K562 (cell line): Measurements from ENCODE around the gene FOXR1. TPM values are rescaled to one million over a fixed set of nuclear protein-coding genes. Genes with fewer than 3 reads are reported as not detected.

Source experiments
- BCL6 ChIP-seq: fragments of 250-450 bp; sonication (Bioruptor Pico); IDR thresholded peaks from 2 replicates; pipeline ENCODE4 v1.4.0; 2020
- CCAR2 ChIP-seq: fragments of 200-400 bp; formaldehyde crosslinking; IDR thresholded peaks from 2 replicates; pipeline ENCODE4 v1.6.1; 2017; ENCODE audit warnings: mild to moderate bottlenecking, low read depth, low read length
- FIP1L1 ChIP-seq: fragments of 200-400 bp; formaldehyde crosslinking; IDR thresholded peaks from 2 replicates; pipeline ENCODE4 v1.6.1; 2018; ENCODE audit warnings: mild to moderate bottlenecking, low read depth, low read length; ENCODE audit not compliant: poor library complexity, severe bottlenecking
- XRCC3 ChIP-seq: fragments of 450-650 bp; IDR thresholded peaks from 2 replicates; pipeline ENCODE4 v1.6.1; 2017; ENCODE audit warnings: mild to moderate bottlenecking, moderate library complexity
- ZFP36 ChIP-seq: fragments of 150-350 bp; IDR thresholded peaks from 2 replicates; pipeline ENCODE4 v1.6.1; 2018; ENCODE audit warnings: low read length, low read depth; ENCODE audit not compliant: partially characterized antibody
- ZNF232 ChIP-seq: sonication (generic); formaldehyde crosslinking; IDR thresholded peaks from 2 replicates; pipeline ENCODE4 v1.8.0; 2022; ENCODE audit warnings: mild to moderate bottlenecking, missing genetic modification reagents
- ZNF347 ChIP-seq: fragments of 450-650 bp; formaldehyde crosslinking; IDR thresholded peaks from 2 replicates; pipeline ENCODE4 v1.4.0; 2020; ENCODE audit warnings: low read depth, mild to moderate bottlenecking, moderate library complexity
- polyA plus RNA-seq, 8 experiments: library from polyadenylated mRNA; depleted of rRNA in 4 of 8; stranded (reverse) in 5 of 8; unstranded in 3 of 8; fragments of >200 nt; fragmentation: Nextera tagmentation in 2 of 8; fragmentation: Illumina TruSeq in 1 of 8; extraction: Ambion mirVana in 2 of 8; extraction: Trizol in 1 of 8; gene quantifications; 2 replicates each; pipeline versions ENCODE4 v1.2.1 to v1.2.3, GENCODE V29; 2011 to 2014; ENCODE audit warnings: inconsistent platforms in 1 of 8, missing spikeins in 1 of 8
- total RNA-seq, 7 experiments: library from RNA; depleted of rRNA in 6 of 7; stranded (reverse); fragments of >200 nt in 6 of 7; fragmentation: Illumina TruSeq in 2 of 7; extraction: Trizol in 2 of 7; gene quantifications; 2 replicates each; pipeline versions ENCODE4 v1.2.1 to v1.2.3, GENCODE V29; 2011 to 2021; ENCODE audit warnings: low replicate concordance in 1 of 7
- TF ChIP-seq, protein P1 (sequence below): fragments of 250-450 bp; sonication (Bioruptor Pico); IDR thresholded peaks from 2 replicates; pipeline ENCODE4 v1.4.0; 2020; ENCODE audit warnings: mild to moderate bottlenecking
- TF ChIP-seq, protein P2 (sequence below): sonication (generic); formaldehyde crosslinking; IDR thresholded peaks from 2 replicates; pipeline ENCODE4 v1.4.0; 2020; ENCODE audit warnings: mild to moderate bottlenecking, missing genetic modification reagents
- TF ChIP-seq, protein P3 (sequence below): fragments of 200-600 bp; sonication (generic); IDR thresholded peaks from one replicate; pipeline ENCODE4 v1.6.1; 2012; ENCODE audit warnings: mild to moderate bottlenecking, low read depth, low read length, inconsistent platforms

The FOXR1 gene
- total and polyA plus RNA-seq, 9 of the 15 experiments (the other 6 are each of a cell fraction or from before 2014, with no cell fraction given), result not detected

DNA sequence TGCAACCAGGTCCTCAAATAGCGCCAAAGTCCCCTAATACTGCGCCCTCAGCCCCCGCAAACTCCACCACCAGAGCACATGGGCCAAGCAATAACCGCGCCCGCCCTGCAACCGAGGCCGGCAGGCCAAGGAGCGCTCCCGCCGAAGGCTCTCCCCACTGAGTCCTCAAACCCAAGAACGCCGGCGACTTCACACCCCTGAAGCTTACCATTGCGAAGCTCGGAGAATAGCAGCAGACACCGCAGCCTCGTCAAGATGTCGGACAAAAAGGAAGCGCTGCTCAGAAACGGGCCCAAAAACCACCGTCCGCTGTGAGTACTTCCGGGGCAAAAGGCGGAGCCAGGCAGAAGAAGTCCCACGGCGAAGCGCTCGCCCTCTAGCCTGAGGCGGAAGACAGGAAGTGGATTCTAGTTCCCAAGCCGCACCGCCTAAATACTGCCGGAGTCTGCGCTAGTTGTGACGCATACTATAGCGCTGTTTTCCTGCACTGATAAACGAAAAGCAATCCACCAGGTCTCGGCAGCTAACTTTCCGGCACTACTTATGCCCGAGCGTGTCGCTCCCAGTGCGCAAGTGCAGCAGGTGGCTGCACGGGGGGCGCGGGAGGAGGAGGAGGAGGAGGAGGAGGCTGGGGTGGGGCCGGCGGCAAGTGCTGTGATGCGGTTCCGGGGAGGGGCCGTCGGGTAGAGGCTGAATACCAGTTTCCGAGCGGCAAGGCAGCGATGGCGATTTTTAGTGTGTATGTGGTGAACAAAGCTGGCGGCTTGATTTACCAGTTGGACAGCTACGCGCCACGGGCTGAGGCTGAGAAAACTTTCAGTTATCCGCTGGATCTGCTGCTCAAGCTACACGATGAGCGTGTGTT is 46.7 kb downstream of the FOXR1 start, which contains the start of the genes RPS25 and TRAPPC4 (continued):
- TF ChIP-seq, protein P1, sequence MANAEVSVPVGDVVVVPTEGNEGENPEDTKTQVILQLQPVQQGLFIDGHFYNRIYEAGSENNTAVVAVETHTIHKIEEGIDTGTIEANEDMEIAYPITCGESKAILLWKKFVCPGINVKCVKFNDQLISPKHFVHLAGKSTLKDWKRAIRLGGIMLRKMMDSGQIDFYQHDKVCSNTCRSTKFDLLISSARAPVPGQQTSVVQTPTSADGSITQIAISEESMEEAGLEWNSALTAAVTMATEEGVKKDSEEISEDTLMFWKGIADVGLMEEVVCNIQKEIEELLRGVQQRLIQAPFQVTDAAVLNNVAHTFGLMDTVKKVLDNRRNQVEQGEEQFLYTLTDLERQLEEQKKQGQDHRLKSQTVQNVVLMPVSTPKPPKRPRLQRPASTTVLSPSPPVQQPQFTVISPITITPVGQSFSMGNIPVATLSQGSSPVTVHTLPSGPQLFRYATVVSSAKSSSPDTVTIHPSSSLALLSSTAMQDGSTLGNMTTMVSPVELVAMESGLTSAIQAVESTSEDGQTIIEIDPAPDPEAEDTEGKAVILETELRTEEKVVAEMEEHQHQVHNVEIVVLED (CRISPR knock-in tag), result peak; percentile 9
- TF ChIP-seq BCL6 (CRISPR knock-in tag), result no peak
- TF ChIP-seq CCAR2, result no peak
- no peak for TF ChIP-seq ZFP36
- TF ChIP-seq, protein P2, sequence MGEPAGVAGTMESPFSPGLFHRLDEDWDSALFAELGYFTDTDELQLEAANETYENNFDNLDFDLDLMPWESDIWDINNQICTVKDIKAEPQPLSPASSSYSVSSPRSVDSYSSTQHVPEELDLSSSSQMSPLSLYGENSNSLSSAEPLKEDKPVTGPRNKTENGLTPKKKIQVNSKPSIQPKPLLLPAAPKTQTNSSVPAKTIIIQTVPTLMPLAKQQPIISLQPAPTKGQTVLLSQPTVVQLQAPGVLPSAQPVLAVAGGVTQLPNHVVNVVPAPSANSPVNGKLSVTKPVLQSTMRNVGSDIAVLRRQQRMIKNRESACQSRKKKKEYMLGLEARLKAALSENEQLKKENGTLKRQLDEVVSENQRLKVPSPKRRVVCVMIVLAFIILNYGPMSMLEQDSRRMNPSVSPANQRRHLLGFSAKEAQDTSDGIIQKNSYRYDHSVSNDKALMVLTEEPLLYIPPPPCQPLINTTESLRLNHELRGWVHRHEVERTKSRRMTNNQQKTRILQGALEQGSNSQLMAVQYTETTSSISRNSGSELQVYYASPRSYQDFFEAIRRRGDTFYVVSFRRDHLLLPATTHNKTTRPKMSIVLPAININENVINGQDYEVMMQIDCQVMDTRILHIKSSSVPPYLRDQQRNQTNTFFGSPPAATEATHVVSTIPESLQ (CRISPR knock-in tag), result no peak
- no peak for TF ChIP-seq ZNF232 (CRISPR knock-in tag)
- no peak for TF ChIP-seq ZNF347 (CRISPR knock-in tag)
- TF ChIP-seq, protein P3, sequence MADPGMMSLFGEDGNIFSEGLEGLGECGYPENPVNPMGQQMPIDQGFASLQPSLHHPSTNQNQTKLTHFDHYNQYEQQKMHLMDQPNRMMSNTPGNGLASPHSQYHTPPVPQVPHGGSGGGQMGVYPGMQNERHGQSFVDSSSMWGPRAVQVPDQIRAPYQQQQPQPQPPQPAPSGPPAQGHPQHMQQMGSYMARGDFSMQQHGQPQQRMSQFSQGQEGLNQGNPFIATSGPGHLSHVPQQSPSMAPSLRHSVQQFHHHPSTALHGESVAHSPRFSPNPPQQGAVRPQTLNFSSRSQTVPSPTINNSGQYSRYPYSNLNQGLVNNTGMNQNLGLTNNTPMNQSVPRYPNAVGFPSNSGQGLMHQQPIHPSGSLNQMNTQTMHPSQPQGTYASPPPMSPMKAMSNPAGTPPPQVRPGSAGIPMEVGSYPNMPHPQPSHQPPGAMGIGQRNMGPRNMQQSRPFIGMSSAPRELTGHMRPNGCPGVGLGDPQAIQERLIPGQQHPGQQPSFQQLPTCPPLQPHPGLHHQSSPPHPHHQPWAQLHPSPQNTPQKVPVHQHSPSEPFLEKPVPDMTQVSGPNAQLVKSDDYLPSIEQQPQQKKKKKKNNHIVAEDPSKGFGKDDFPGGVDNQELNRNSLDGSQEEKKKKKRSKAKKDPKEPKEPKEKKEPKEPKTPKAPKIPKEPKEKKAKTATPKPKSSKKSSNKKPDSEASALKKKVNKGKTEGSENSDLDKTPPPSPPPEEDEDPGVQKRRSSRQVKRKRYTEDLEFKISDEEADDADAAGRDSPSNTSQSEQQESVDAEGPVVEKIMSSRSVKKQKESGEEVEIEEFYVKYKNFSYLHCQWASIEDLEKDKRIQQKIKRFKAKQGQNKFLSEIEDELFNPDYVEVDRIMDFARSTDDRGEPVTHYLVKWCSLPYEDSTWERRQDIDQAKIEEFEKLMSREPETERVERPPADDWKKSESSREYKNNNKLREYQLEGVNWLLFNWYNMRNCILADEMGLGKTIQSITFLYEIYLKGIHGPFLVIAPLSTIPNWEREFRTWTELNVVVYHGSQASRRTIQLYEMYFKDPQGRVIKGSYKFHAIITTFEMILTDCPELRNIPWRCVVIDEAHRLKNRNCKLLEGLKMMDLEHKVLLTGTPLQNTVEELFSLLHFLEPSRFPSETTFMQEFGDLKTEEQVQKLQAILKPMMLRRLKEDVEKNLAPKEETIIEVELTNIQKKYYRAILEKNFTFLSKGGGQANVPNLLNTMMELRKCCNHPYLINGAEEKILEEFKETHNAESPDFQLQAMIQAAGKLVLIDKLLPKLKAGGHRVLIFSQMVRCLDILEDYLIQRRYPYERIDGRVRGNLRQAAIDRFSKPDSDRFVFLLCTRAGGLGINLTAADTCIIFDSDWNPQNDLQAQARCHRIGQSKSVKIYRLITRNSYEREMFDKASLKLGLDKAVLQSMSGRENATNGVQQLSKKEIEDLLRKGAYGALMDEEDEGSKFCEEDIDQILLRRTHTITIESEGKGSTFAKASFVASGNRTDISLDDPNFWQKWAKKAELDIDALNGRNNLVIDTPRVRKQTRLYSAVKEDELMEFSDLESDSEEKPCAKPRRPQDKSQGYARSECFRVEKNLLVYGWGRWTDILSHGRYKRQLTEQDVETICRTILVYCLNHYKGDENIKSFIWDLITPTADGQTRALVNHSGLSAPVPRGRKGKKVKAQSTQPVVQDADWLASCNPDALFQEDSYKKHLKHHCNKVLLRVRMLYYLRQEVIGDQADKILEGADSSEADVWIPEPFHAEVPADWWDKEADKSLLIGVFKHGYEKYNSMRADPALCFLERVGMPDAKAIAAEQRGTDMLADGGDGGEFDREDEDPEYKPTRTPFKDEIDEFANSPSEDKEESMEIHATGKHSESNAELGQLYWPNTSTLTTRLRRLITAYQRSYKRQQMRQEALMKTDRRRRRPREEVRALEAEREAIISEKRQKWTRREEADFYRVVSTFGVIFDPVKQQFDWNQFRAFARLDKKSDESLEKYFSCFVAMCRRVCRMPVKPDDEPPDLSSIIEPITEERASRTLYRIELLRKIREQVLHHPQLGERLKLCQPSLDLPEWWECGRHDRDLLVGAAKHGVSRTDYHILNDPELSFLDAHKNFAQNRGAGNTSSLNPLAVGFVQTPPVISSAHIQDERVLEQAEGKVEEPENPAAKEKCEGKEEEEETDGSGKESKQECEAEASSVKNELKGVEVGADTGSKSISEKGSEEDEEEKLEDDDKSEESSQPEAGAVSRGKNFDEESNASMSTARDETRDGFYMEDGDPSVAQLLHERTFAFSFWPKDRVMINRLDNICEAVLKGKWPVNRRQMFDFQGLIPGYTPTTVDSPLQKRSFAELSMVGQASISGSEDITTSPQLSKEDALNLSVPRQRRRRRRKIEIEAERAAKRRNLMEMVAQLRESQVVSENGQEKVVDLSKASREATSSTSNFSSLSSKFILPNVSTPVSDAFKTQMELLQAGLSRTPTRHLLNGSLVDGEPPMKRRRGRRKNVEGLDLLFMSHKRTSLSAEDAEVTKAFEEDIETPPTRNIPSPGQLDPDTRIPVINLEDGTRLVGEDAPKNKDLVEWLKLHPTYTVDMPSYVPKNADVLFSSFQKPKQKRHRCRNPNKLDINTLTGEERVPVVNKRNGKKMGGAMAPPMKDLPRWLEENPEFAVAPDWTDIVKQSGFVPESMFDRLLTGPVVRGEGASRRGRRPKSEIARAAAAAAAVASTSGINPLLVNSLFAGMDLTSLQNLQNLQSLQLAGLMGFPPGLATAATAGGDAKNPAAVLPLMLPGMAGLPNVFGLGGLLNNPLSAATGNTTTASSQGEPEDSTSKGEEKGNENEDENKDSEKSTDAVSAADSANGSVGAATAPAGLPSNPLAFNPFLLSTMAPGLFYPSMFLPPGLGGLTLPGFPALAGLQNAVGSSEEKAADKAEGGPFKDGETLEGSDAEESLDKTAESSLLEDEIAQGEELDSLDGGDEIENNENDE, result no peak
- TF ChIP-seq FIP1L1, result peak; percentile 12
- TF ChIP-seq XRCC3, result no peak
